Measurements from ENCODE around the gene THRB. TPM values are rescaled to one million over a fixed set of nuclear protein-coding genes. Genes with fewer than 3 reads are reported as not detected.

Gene THRB
- polyA plus RNA-seq, 2 of the 4 experiments (the other 2 are of a cell fraction) = 2.0 to 2.3 TPM

- DNase-seq (ENCODE audit: low read depth in 1 of 2, low spot score in 1 of 2) (no peak), ATAC-seq (no peak), FAIRE-seq (no peak)
- Histone ChIP-seq H3K4me2 (no peak overlapping the region), H3K9me3 (no peaks in the 10 kb centered on the region), H3K4me1 (no peaks in the 10 kb centered on the region), H3K27ac (no peak overlapping the region), H3K4me3 (no peak overlapping the region)
- TF ChIP-seq CTCF (IDR thresholded peaks at IDR 0.05) (no peak), CHD2 (IDR thresholded peaks at IDR 0.05; ENCODE audit: low read length, partially characterized antibody) (no peak), FOSL2 (IDR thresholded peaks at IDR 0.05) (no peak), FOSL2 (CRISPR knock-in tag; IDR thresholded peaks at IDR 0.05) (no peak), MAZ (IDR thresholded peaks at IDR 0.05; ENCODE audit: borderline replicate concordance, low read depth, low read length) (no peak), FOXS1 (CRISPR knock-in tag; IDR thresholded peaks at IDR 0.05) (no peak), RAD21 (conservative IDR thresholded peaks at IDR 0.05 in 1 of 2, IDR thresholded peaks at IDR 0.05 in 1 of 2) (no peak)
- WGBS (ENCODE audit: missing lambda C conversion rate) = 53% methylated on average over 4 of the region's 4 CpGs
- POLR2A ChIA-PET = no interaction called here
- CTCF ChIA-PET = interaction anchor here (0.6 to 1.1 kb wide), 3 partner anchors 9 to 14 kb away, joined by 3 read pairs; no protein-coding TSS in a partner anchor
These were observed 35.8 kb upstream of the THRB start for GRCh38 chr3:24530471-24530870.

GRCh38 chr3:24529210-24529609 lies 34.6 kb upstream of the THRB start:
- Histone ChIP-seq H3K27ac (no peak overlapping the region), H3K4me1 (peaks cover 3% of the 10 kb centered on the region), H3K9me3 (no peaks in the 10 kb centered on the region), H3K4me3 (no peak overlapping the region), H3K4me2 (no peak overlapping the region)
- FAIRE-seq (no peak), DNase-seq (ENCODE audit: low read depth in 1 of 2, low spot score in 1 of 2) (no peak), ATAC-seq (no peak)
- POLR2A ChIA-PET = no interaction called here
- CTCF ChIA-PET = interaction anchor here (0.8 kb wide), 1 partner anchor 44 kb away, joined by 3 read pairs; no protein-coding TSS in a partner anchor
- no peak for TF ChIP-seq KDM1A (IDR thresholded peaks at IDR 0.05; ENCODE audit: low read depth)
- TF ChIP-seq ZFP36 (IDR thresholded peaks at IDR 0.05; ENCODE audit: borderline replicate concordance, partially characterized antibody) = no peak

- FAIRE-seq (no peak), DNase-seq (ENCODE audit: low read depth in 1 of 2, low spot score in 1 of 2) (no peak), ATAC-seq (no peak)
- WGBS (ENCODE audit: missing lambda C conversion rate) = 48% methylated on average over 2 of the region's 2 CpGs
- ChIA-PET CTCF (interaction anchor here (1.0 to 1.2 kb wide), 2 partner anchors 31 to 154 kb away, joined by 3 to 4 read pairs; no protein-coding TSS in a partner anchor), POLR2A (no interaction called here)
- no peaks in the 10 kb centered on the region for H3K9me3 ChIP-seq
- H3K4me2 ChIP-seq = no peak overlapping the region
- no peak overlapping the region for H3K27ac ChIP-seq
- TF ChIP-seq NFE2L2 (conservative IDR thresholded peaks at IDR 0.05; ENCODE audit: low read length) = no peak
- TF ChIP-seq MAZ (IDR thresholded peaks at IDR 0.05; ENCODE audit: borderline replicate concordance, low read depth, low read length) = no peak
- no peak for TF ChIP-seq HOXA7 (CRISPR knock-in tag; IDR thresholded peaks at IDR 0.05)
- no peak for TF ChIP-seq HES2 (IDR thresholded peaks at IDR 0.05)
- TF ChIP-seq RAD21 (conservative IDR thresholded peaks at IDR 0.05 in 1 of 2, IDR thresholded peaks at IDR 0.05 in 1 of 2) = no peak
- no peak for TF ChIP-seq JUNB (IDR thresholded peaks at IDR 0.05)
- TF ChIP-seq ZC3H11A (IDR thresholded peaks at IDR 0.05) = no peak
- TF ChIP-seq CHD2 (IDR thresholded peaks at IDR 0.05; ENCODE audit: low read length, partially characterized antibody) = no peak
- TF ChIP-seq KDM5A (IDR thresholded peaks at IDR 0.05) = no peak
- no peak for TF ChIP-seq NPAS2 (CRISPR knock-in tag; IDR thresholded peaks at IDR 0.05; ENCODE audit: borderline replicate concordance)
- TF ChIP-seq POLR2AphosphoS2 (conservative IDR thresholded peaks at IDR 0.05; ENCODE audit: low read length) = no peak
- no peak for TF ChIP-seq BCL3 (IDR thresholded peaks at IDR 0.05)
- no peak for TF ChIP-seq CTCF (IDR thresholded peaks at IDR 0.05)
- no peak for TF ChIP-seq FOXS1 (CRISPR knock-in tag; IDR thresholded peaks at IDR 0.05)
- TF ChIP-seq RARB (CRISPR knock-in tag; IDR thresholded peaks at IDR 0.05) = no peak
- TF ChIP-seq REST (IDR thresholded peaks at IDR 0.05) = no peak
- TF ChIP-seq HDAC2 (IDR thresholded peaks at IDR 0.05) = no peak
- TF ChIP-seq FOSL2 (IDR thresholded peaks at IDR 0.05) = no peak
- no peak for TF ChIP-seq FOSL2 (CRISPR knock-in tag; IDR thresholded peaks at IDR 0.05)
- TF ChIP-seq PHF8 (IDR thresholded peaks at IDR 0.05; ENCODE audit: borderline replicate concordance, low read depth) = no peak
- H3K4me1 ChIP-seq = peaks cover 16% of the 10 kb centered on the region
- H3K4me3 ChIP-seq = no peak overlapping the region
These were observed 32.1 kb upstream of the THRB start for GRCh38 chr3:24526640-24527212.
